ENCODE measurements around the gene WDR35.

WDR35 gene
- 35.6 to 40.3 (median 38.9) reads per million in 4 experiments for total RNA-seq

DNA sequence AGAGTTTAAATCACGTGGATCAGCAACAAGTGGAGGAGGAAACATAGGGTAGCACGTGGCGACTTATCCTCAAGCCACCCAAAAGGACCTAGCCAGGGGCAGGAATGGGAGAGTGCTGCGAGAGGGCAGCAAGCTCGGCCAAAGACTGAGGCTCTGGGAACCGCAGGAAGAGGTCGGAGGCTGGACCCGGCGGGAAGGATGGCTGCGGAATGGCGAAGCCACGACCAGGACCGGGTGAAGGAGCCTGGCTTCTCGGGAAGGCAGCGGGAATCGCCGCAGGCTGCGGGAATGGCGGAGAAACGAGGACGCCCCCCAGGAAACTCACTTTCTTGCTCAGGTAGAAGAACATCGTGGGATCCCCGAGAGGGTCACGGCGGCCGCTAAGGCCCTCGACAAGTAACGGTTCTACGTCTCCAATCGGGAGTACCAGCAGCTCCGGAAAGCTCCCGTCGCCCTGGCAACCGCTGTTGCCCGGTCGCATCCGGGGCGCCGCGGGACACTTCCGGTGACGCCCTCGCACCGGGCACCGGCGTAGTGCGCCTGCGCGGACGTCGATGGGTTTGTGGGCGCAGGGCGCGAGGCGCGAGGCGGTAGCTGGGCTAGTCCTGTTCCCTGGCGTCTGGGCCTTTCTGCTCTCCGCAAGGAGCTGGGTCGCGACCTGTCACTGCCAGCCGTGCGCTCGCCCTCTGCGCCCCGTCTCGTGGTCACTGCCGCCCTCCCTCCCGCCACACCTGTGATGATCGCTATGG lies at the start of gene WDR35:
TSS of gene WDR35 (minus strand) at position 439 of the 749 bp plus-strand sequence. CDS start at position 349, 90 bp downstream.
- peak; percentile 87 for DNase-seq

DNA sequence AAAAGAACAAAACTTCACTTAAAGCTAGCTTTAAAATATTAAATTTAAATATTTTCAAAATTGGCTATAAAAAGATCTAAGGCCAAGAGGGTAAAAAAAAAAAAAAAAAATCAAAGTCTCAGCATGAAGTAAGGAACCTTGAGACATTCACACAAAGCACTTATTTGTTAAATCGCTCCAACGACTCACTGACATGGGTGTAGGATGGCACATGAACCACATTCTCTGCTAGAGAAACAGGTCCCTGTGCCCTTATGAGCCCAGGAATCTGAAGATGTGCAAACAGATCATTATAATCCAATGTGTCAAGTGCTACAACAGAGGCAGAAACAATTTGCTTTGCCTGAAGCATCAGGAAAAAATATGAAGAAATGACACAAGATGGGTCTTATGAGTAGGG lies 47.8 kb upstream of the WDR35 start:
- no peak for DNase-seq

DNA sequence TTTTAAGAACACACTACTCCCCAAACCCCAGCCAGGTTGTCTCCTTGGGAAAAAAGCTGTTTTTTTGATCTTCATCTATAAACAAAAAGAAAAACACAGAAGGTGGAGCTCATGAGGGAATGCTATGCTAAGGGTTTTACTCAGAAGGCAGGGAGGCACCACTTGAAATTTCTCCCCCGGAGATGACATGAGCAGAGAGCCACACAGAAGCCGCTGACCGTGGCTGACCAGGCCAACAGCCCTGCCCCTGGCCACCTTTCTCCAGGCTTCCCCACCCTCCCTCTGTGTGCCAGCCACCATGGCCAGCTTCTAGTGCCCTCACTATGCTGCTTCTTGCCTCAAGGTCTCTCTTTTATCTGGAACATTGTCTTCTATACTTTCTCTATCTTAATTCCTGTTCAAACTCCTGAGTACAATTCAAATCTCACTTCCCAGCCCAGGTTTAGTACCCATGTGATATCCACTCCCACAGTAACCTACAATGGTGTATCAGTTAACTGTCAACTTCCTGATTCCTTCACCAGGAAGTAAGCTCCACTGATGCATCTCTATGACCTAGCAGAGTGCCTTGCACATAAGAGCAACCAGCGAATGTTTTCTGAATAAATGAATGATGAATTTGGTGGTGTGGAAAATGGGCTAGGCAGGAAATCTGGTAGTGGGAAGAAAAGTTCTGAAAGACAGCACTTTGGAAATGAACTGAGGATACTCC lies 46.2 kb upstream of the WDR35 start:
- DNase-seq = no peak

DNA sequence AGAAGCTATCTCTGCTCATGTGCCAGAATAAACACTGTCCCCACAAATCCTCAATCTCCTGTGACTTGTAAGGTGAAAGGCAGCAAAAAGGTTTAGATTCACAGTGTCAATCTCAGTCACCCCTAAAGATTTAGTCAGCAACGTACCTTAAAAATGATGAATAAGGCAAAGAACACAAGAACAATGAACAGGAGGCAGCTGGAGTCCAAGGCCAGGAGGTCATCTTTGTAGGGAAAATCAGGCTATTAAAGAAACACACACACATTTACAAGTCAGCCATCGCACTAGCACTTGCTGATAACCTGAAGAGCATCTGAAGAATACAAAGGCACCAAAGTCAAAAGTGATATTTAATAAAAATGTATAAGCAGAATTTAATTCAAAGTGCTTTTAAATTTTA lies 44.9 kb upstream of the WDR35 start:
- DNase-seq = no peak

DNA sequence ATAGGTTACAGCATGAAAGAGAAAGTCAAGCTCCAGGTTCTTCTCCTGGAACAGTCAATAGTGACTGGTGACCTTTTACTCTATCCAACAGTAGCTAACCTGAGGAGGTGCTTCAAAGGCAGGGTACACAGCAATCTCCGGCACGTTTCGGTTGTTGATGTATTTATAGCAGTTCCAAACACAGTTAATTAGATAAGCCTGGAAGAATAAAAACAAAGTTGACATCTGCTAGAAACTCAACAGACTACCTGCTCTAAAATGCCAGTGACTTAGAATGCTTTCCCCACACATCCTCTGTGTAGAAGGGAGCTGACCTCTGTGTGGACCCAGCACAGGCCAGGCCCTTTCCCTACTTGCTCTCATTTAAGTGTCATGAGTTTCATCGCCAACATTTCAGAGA lies 44.3 kb upstream of the WDR35 start:
- no peak for DNase-seq

DNA sequence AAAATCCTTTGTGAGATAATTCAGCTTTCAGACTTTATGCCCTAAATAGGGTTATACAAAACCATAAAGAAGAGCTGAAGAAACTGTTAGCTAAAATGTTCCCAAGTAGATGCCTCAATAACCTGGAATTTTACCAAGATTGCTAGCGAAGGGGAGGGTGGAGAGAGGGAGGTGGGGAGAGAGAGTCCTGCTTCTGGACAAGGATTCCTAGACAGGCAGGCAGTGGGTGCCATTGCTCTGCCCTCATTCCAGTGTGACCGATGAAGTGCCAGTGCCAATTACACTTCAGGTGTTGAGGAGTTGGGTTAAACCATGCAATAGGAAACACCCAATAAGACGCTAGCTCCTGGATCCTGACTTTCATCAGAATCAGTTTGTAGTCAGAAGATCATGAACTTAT lies 43.4 kb upstream of the WDR35 start:
- DNase-seq = no peak

DNA sequence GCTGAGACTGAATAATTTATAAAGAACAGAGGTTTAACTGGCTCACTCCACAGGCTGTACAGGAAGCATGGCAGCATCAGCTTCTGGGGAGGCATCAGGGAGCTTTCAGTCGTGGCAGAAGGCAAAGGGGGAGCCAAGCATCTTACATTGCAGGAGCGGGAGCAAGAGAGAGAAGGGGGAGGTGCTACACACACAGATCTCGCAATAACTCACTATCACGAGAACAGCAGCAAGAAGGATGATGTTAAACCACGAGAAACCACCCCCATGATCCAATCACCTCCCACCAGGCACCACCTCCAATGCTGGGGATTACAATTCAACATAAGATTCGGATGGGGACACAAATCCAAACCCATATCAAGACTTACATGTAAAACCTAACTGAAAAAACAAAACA lies 40.3 kb upstream of the WDR35 start:
- DNase-seq = no peak

DNA sequence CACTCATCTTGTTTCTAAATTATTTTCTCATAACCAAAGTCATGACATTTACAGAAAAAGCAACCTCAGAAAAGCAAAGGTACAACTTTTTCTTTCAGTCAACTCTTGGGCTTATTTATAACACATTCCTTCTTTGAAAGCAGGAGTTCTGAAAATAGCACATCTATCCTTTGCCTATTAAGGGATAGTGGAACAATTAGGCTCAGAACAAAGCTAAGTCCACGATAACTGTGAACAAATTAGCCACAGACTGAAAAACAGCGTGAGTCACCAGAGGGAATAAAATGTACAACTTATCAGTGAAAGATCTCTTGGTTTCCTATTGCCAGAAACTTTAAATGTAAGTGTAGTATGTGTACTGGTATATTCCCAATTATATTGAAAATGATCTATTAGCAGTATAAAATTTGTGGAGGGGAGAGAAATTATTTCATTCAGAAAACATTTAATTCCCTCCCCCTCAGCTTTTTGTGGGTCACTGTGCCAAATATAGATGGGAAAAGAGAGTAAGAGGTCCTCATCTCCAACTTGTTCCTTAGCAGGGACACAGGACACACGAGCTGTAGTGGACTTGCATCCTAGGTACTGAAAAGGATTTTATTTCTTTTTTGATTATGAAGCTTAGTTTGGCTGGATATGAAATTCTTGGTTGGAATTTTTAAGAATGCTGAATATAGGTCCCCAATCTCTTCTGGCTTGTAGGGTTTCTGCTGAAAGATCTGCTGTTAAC lies 38.0 kb upstream of the WDR35 start:
- no peak for DNase-seq

DNA sequence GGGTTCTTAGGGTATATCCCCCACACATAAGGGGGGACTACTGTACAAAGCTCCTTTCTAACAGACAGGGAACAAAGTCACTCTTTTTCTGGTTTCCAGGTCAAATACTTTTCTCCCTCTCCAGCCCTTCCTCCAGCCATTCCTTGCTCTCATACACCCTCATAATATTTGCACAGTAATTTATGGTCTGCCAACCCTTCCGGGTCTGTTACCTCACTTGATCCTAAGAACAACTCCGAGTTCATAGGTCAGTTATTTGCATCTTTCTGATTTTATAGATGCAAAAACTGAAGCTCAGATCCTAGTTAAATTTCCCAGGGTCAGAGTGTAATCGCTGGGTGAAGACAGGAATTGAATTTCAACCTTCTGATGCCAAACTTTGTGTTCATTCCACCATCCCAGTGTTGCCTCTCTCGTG lies 37.4 kb upstream of the WDR35 start:
- no peak for DNase-seq

DNA sequence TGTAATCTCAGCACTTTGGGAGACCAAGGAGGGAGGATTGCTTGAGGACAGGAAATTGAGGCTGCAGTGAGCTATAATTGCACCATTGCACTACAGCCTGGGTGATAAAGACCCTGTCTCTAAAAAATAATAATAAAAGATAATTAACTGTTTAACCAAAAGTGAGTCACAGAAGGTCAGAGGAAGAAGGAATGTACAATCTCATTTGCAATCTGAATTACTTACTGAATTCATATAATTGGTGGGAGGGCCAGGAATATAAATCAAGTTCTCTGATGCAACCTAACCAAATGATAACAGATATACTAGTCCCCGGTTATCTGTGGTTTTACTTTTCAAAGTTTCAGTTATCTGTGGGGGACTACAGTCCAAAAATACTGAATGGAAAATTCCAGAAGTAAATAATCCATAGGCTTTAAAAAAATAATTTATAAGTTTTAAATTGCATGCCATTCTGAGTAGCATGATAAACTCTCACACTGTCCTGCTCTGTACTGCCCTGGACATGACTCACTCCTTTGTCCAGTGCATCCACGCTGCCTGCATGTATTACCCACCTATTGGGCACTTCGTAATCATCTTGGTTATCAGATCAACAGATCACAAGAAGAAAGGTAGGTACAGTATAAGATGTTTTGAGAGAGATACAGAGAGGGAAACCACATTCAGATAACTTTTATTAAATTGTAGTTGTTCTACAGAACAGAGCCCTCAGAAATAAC lies 35.3 kb upstream of the WDR35 start:
- DNase-seq = no peak

DNA sequence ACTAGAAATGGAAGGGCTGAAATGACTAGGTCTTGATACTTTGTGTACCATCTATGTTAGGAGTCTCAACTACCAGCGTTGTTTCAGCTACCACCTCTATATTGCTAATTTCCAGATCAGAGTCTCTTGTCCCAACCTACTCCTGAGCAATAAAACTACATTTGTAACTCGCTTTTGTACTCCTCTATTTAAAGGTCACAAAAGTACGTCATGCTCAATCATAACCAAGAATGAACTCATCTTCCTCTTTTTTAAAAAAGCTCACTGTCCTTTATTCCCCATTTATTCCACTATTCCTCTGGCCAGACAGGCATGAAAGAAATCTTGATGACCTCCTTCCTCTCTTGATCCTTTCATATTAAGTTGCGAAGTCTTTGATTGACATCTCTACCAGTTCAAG lies 33.8 kb upstream of the WDR35 start:
- no peak for DNase-seq

DNA sequence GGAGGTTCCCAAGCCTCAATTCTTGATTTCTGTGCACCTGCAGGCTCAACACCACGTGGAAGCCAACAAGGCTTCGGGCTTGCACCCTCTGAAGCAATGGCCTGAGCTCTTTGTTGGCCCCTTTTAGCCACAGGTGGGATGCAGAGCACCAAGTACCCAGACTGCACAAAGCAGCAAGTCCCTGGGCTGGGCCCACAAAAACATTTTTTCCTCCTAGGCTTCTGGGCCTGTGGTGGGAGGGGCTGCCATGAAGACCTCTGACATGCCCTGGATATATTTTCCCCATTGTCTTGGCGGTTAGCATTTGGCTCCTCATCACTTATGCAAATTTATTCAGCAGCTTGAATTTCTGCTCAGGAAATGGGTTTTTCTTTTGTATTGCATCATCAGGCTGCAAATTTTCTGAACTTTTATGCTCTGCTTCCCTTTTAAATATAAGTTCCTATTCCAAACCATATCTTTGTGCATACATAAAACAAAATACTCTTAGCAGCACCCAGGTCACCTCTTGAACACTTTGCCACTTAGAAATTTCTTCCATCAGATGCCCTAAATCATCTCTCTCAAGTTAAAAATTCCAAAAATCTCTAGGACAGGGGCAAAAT lies 31.6 kb upstream of the WDR35 start:
- no peak for DNase-seq

DNA sequence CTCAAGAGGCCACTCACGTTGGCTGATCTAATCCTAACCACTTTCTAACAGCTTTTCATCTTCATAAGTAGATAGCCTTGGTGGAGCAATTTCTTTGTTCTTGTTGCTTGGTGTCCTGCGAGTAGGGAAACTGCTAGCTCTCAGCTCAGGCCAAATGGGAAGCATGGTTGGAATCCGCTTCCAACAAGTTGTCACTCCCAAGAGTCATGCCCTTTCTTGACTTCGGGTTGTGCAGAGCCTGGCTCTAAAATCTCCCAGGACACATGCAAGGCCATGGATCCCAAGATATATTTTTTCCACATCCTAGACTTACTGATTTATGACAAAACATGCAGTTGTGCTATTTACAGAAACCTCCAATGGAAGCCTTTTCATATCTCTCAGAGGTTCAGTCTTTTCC lies 29.8 kb upstream of the WDR35 start:
- DNase-seq = no peak

DNA sequence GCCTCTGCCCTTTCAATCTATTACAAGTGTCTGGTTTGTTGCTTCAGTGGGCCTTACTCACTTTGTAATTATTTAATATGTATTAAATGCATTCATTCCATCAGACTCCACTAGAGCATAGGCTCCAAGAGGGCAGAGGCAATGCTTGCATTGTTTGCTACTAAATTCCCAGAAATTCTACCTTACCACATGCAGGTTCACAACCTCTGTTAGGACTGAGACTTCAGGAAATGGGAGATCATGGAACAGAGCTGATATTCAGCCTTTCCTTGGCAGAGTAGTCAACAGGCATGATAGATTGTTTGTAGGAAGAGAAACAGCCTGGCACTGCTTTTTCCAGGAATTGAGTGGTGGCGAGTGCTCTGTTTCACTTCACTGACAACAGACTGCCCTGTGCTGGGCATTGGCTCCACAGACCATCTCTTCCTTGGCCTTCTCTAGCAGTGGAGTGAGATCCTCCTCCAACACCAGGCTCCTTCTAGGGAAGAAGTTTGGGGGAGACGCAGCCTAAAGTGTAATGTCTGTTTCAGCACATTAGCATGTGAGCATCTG lies 28.8 kb upstream of the WDR35 start:
- no peak for DNase-seq

DNA sequence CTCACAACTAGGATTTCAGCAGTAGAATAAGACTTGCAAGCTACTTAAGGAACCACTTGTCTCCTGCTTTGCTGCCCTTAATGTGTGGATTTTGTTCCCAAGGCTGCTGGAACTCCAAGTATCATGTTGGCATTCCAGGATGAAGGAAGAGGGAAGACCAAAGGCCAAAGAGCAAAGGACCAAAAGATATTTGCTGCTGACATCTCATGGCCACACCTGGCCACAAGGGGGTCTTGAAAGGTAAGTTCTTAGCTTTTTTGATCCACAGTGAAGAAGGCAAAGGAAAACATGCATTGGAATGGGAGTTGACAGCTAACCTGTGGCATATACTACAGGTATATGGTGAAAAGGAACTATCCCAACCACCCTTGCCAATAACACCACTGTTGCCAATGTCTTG lies 26.4 kb upstream of the WDR35 start:
- no peak for DNase-seq

DNA sequence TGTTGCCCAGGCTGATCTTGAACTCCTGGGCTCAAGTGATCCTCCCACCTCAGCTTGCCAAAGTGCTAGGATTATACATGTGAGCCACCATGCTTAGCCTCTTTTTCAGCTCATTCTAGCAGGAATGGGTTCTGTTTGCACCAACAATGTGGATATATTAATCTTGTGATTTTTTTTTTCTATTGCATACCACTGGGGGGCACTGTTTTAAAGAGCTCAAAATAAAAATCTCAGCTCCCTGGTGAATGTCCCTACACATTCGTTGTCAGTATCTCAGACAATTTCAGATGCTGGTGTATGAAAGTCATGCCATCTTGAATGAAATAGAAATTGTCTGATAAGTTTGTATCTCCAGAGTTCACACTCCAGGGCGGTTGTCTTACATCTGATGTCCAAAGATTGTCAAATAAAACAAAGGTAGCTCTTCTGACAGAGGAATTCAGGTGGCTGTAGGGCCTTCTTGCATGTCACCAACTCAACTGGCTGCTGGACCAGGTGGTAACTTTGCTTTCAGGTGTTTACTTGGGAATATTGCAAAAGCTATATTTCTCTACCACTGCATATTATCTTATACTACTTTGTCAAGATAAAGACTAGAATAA lies 25.7 kb upstream of the WDR35 start:
- DNase-seq = no peak

DNA sequence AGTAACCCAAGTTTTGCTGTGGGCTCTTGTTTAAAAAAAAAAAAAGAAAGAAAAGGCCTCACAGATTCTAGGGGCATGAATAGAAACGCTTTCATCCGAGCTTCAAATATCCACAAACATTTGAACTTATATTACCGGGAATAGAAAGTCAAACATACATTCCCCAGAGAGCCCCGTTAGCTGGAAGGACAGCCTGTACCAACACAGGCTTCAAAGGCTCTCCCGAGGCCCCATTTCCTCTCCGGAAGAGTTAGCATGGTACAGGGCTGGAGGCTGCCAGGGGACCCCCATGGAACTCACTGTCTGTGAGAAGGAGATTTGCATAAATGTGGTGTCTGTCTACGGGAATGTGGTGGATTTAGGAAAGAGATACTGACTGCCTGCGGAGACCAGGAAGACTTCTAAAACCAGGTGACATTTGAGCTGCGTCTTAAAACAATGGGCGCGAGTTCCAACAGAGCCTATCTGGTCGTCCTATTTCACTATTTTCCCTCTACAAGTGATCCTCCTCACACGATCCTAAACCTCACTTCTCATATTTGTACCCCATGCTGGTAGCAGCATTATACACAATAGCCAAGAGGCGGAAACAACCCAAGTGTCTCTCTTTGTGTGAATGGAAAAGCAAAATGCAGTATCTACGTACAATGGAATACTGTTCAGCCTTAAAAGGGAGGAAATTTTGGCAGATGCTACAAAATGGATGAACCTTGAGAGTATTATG lies 23.4 kb upstream of the WDR35 start:
- DNase-seq = no peak

DNA sequence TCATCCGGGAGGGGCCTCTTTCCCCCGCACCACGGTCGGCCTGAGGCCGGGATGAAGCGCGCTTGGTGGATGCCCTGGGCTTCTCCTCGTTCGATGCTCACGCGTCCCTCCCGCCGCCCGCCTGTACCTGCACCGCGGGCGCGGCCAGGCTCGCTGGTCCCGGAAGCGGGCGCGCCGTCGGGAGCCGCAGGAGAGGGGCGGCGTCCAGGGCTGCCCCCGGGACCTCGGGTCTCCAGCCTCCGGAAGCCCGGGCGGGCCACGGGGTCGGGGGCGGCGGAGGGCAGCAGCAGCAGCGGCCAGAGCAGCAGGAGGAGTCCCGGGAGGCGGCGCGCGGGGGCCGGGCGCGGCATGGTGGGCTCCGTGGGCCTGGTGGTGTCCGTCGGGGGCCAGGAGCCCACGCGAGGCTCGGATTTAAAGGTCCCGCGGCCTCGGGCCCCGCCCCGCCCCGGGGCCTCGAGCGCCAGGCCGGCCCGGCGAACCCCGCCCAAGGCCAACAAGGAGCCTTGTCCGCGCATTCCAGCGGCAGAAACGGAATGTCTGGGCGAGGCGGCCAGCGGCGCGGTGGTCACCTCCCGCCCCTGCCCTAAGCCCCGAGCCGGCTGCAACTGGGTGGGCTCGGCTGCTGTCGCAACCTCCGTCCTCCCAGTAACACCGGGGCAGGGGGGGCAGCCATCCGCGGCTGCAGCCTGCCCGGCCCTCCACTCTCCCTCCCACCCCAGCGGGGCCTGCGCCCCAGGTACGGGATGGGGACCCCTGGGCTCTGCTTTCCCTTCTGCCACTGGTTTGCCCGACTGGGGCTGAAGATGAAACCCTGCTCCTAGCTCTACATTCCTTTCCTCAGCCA lies 22.6 kb upstream of the WDR35 start, which contains the start of gene MATN3:
TSS of gene MATN3 (minus strand) at position 387 of the 844 bp plus-strand sequence. CDS start at position 350, 37 bp downstream.
- no peak for DNase-seq

DNA sequence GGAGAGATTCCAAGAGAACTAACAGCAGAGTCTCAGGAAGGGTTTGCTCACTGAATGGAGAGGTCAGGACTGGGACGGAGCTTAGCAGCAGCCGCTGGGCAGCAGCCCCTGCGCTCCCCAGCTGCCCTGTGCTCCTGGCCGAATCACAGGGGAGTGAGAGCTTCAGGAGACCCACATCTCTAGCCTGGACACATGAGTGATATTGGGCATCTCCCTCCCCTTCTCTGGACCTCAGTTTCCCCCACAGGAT lies 22.1 kb upstream of the WDR35 start:
- no peak for DNase-seq

DNA sequence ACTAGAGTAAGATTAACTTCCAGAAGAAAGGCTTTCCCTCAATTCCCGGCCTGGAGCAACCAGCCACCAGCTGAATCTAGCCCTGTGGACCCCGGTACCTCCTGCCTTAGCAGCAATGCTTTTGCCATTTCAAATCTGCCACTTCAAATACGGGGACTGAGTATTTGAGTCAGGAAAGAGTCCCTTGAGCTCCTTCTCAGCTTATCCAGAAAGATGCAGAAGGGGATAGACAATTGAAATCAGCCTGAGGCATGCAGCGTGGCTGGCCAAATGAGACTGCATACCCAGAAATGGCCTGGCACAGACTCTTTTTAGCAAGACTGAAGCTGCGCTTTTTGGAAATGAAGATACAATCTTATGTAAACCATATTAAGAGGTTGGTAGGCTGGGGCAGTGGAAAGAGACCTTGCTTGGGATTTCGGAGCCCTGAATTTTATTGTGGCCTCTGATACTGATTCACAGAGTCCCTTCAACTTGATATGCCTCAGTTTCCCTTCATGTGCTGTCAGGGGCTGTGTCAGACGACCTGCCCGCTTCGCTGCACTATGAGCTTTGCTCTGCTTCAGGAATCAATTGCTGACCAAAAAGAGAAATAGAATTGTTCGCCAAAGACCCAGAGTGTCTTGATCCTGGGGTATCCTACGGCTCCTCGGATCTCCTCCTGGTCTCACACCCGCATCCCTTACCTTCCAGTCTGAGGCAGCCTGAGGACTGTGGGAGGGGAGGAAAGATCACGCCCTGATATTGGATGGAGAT lies 21.5 kb upstream of the WDR35 start:
- no peak for DNase-seq

Measured in effector CD8-positive, alpha-beta T cell (primary cell).